ENCODE measurements around the gene TRIM44.

GRCh38 chr11:35748644-35749043 is 86.1 kb downstream of the TRIM44 start:
- TF ChIP-seq CTCF (IDR thresholded peaks at IDR 0.05; ENCODE audit: low read depth, low read length) (no peak), POLR2A (IDR thresholded peaks at IDR 0.05; ENCODE audit: extremely low read depth, insufficient read length) (no peak)
- TF ChIP-seq, protein P1, sequence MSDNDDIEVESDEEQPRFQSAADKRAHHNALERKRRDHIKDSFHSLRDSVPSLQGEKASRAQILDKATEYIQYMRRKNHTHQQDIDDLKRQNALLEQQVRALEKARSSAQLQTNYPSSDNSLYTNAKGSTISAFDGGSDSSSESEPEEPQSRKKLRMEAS (IDR thresholded peaks at IDR 0.05; ENCODE audit: low read depth, low read length): no peak
